ENCODE measurements around the gene ICAM1. TPM values are rescaled to one million over a fixed set of nuclear protein-coding genes. Genes with fewer than 3 reads are reported as not detected.

The ICAM1 gene
- total RNA-seq = 23.2 and 26.8 TPM in 2 replicates

GRCh38 chr19:10270616-10271394 lies at the start of gene ICAM1:
ICAM1 (plus strand) TSS chr19:10271120; CDS start chr19:10271160, 40 bp downstream.

GRCh38 chr19:10230861-10231611 lies 39.9 kb upstream of the ICAM1 start, which contains the start of gene S1PR2:
S1PR2 (minus strand) TSS chr19:10231331; CDS start chr19:10224905, 6,426 bp downstream.

DNA sequence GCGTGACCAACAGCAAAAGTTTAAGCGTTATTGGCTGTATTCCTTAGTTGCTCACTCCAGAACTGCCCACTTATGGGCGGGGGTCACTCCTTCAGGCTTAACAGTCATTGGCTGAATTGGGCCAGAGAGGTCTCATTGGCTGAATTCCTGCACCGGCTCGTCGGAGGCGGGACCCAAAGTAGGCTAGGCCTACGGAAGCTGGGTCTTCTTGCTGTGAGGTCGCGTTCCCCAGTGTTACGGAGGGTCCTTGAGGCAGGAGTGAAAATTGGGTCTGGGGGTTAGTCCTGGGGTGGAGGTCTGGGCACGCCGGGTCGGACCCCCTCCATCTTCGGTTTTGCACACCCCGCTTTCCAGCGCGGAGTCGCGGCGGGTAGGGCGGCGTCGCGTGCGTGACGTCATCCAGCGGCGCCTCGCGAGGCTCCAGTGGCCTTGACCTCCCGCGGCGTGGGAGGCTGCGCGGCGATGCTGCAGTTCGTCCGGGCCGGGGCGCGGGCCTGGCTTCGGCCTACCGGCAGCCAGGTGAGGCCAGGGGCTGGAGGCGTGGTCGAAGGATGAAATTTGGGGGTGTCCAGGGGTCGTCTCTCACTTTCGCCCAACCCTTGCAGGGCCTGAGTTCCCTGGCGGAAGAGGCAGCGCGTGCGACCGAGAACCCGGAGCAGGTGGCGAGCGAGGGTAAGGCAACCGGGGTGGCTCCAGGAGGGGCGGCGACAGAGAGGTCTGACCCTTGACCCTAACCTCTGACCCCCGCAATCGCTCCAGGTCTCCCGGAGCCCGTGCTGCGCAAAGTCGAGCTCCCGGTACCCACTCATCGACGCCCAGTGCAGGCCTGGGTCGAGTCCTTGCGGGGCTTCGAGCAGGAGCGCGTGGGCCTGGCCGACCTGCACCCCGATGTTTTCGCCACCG lies 18.9 kb upstream of the ICAM1 start, which contains the start of gene MRPL4:
Gene MRPL4, plus strand, starts transcription at position 423 of the 903 bp plus-strand sequence. Its CDS starts 40 bp downstream, at position 463.

GRCh38 chr19:10286803-10287737 lies 16.1 kb downstream of the ICAM1 start, which contains the start of gene ICAM4:
ICAM4 (plus strand) TSS chr19:10286955; CDS start chr19:10287013, 58 bp downstream.

GRCh38 chr19:10289836-10290356 lies 19.0 kb downstream of the ICAM1 start, which contains the start of gene ICAM5:
ICAM5 (plus strand) TSS chr19:10289952; CDS start chr19:10290044, 92 bp downstream.

GRCh38 chr19:10309423-10309822 lies 38.5 kb downstream of the ICAM1 start, which contains the start of gene ZGLP1:
ZGLP1 (minus strand) TSS chr19:10309815.

GRCh38 chr19:10315335-10316214 lies 44.7 kb downstream of the ICAM1 start, which contains the start of gene FDX2:
FDX2 (minus strand) TSS chr19:10316015; CDS start chr19:10315996, 19 bp downstream.

GRCh38 chr19:10332965-10333757 lies 62.2 kb downstream of the ICAM1 start, which contains the start of gene RAVER1:
RAVER1 (minus strand) TSS chr19:10333529; CDS start chr19:10333507, 22 bp downstream.

Other genes with a start within 250 kb of the ICAM1 start
- gene SHFL, start 184.8 kb upstream of the ICAM1 start, total RNA-seq = 22.3 and 23.3 TPM in 2 replicates
- gene ANGPTL6, start 168.4 kb upstream of the ICAM1 start, total RNA-seq = 0.32 and 0.89 TPM in 2 replicates
- gene PPAN, start 164.8 kb upstream of the ICAM1 start, total RNA-seq = 35.9 and 41.0 TPM in 2 replicates
- gene P2RY11, start 159.4 kb upstream of the ICAM1 start, total RNA-seq = 3.3 and 5.5 TPM in 2 replicates
- 246 and 306 TPM in 2 replicates for gene EIF3G, start 151.2 kb upstream of the ICAM1 start, total RNA-seq
- gene DNMT1, start 76.2 kb upstream of the ICAM1 start, total RNA-seq = 22.6 and 71.1 TPM in 2 replicates
- 12.5 and 17.1 TPM in 2 replicates for gene S1PR2, start 39.8 kb upstream of the ICAM1 start, total RNA-seq
- 17.8 and 31.2 TPM in 2 replicates for gene MRPL4, start 18.9 kb upstream of the ICAM1 start, total RNA-seq
- 1.9 and 2.1 TPM in 2 replicates for gene ICAM4, start 15.8 kb downstream of the ICAM1 start, total RNA-seq
- gene ICAM5, start 18.8 kb downstream of the ICAM1 start, total RNA-seq = 11.0 and 20.3 TPM in 2 replicates
- 0.59 and 1.1 TPM in 2 replicates for gene ZGLP1, start 38.7 kb downstream of the ICAM1 start, total RNA-seq
- gene FDX2, start 44.9 kb downstream of the ICAM1 start, total RNA-seq = 16.3 and 16.8 TPM in 2 replicates
- 11.6 and 33.9 TPM in 2 replicates for gene RAVER1, start 62.4 kb downstream of the ICAM1 start, total RNA-seq
- 5.1 and 7.7 TPM in 2 replicates for gene ICAM3, start 68.5 kb downstream of the ICAM1 start, total RNA-seq
- gene TYK2, start 109.5 kb downstream of the ICAM1 start, total RNA-seq = 67.4 and 86.4 TPM in 2 replicates
- gene CDC37, start 132.4 kb downstream of the ICAM1 start, total RNA-seq = 177 and 241 TPM in 2 replicates
- gene PDE4A, start 149.4 kb downstream of the ICAM1 start, total RNA-seq = 3.3 and 6.2 TPM in 2 replicates
- gene KEAP1, start 232.2 kb downstream of the ICAM1 start, total RNA-seq = 68.0 and 81.0 TPM in 2 replicates
- gene S1PR5, start 246.3 kb downstream of the ICAM1 start, total RNA-seq = 5.4 and 7.4 TPM in 2 replicates